ENCODE measurements around the gene ESF1.
"Not testable (repeated sequence)": the region's sequence is repeated elsewhere in the genome, so short reads cannot be mapped to it uniquely, and the experiment has no call there.

The ESF1 gene

GRCh38 chr20:13790708-13791107, 6.0 kb upstream of the ESF1 start:
- DNase-seq (ENCODE audit: low spot score) = no peak

GRCh38 chr20:13788167-13788834, 3.6 kb upstream of the ESF1 start:
- DNase-seq (ENCODE audit: low spot score) = peak; percentile 63

- no peak for DNase-seq (ENCODE audit: low spot score)
These were observed 1.6 kb upstream of the ESF1 start for GRCh38 chr20:13786143-13786828.

- DNase-seq (ENCODE audit: low spot score) = no peak
These were observed 337 bp downstream of the ESF1 start for GRCh38 chr20:13784271-13784892.

- no peak for DNase-seq (ENCODE audit: low spot score)
These were observed 1.2 kb downstream of the ESF1 start for GRCh38 chr20:13783528-13783927.

GRCh38 chr20:13778827-13779226, 5.9 kb downstream of the ESF1 start:
- no peak for DNase-seq (ENCODE audit: low spot score)

GRCh38 chr20:13777171-13777601, 7.5 kb downstream of the ESF1 start:
- no peak for DNase-seq (ENCODE audit: low spot score)

GRCh38 chr20:13775867-13776266, 8.9 kb downstream of the ESF1 start:
- DNase-seq (ENCODE audit: low spot score) = no peak

GRCh38 chr20:13772529-13772928, 12.2 kb downstream of the ESF1 start:
- no peak for DNase-seq (ENCODE audit: low spot score)

GRCh38 chr20:13771853-13772453, 12.8 kb downstream of the ESF1 start:
- DNase-seq (ENCODE audit: low spot score) = peak; percentile 15

GRCh38 chr20:13770141-13770540, 14.6 kb downstream of the ESF1 start:
- DNase-seq (ENCODE audit: low spot score) = no peak

- DNase-seq (ENCODE audit: low spot score) = no peak
These were observed 18.8 kb downstream of the ESF1 start for GRCh38 chr20:13765868-13766416.

GRCh38 chr20:13765299-13765698, 19.4 kb downstream of the ESF1 start:
- no peak for DNase-seq (ENCODE audit: low spot score)

GRCh38 chr20:13760451-13760946, 24.2 kb downstream of the ESF1 start:
- not testable (repeated sequence) for DNase-seq (ENCODE audit: low spot score)

- no peak for DNase-seq (ENCODE audit: low spot score)
These were observed 25.8 kb downstream of the ESF1 start for GRCh38 chr20:13758884-13759283.

- no peak for DNase-seq (ENCODE audit: low spot score)
These were observed 28.2 kb downstream of the ESF1 start for GRCh38 chr20:13756551-13756950.

- DNase-seq (ENCODE audit: low spot score) = no peak
These were observed 28.9 kb downstream of the ESF1 start for GRCh38 chr20:13755809-13756208.

GRCh38 chr20:13753436-13754036, 31.2 kb downstream of the ESF1 start:
- DNase-seq (ENCODE audit: low spot score) = no peak

- DNase-seq (ENCODE audit: low spot score) = no peak
These were observed 34.9 kb downstream of the ESF1 start for GRCh38 chr20:13749811-13750210.

GRCh38 chr20:13745784-13746183, 38.9 kb downstream of the ESF1 start:
- no peak for DNase-seq (ENCODE audit: low spot score)

- no peak for DNase-seq (ENCODE audit: low spot score)
These were observed 40.4 kb downstream of the ESF1 start for GRCh38 chr20:13744352-13744751.

GRCh38 chr20:13741879-13742278, 42.8 kb downstream of the ESF1 start:
- no peak for DNase-seq (ENCODE audit: low spot score)

All from SK-N-DZ (cell line).